Measurements from ENCODE around the gene EFL1. TPM values are rescaled to one million over a fixed set of nuclear protein-coding genes. Genes with fewer than 3 reads are reported as not detected.

EFL1 gene
- total and polyA plus RNA-seq, 7 donors = 9.2 to 19.7 (median 13.1) TPM

DNA sequence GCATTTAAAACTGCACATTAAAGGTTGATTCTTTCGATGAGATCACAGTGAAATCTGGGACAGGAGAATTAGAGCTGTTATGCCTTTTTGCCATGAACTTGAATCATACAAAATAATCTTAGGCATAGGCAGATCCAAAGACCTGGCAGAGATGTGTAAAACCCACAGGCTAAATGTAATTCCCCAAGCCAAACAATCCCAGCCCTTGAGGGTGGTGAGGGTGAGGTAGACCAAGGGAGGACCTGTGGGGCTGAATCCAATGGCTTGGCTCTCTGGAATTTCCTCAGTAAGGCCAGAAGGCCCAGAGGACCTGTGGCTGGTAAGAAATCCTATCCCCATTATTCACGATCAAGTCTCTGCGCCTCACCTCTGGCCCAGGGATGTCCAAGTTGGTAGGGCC lies 136.2 kb downstream of the EFL1 start:
- intact Hi-C loops (cut with DNase I) = loop anchor here in 1 of 2 donors (10.0 kb wide), 1 partner anchor 638 kb away; no protein-coding TSS in a partner anchor
- no peaks in the 10 kb centered on the region for H3K27me3 ChIP-seq (ENCODE audit: insufficient read depth in 3 of 3, low read length in 2 of 3)
- H3K4me1 ChIP-seq = peaks cover 3% of the 10 kb centered on the region
- DNase-seq (no peak), ATAC-seq (no peak)
- H3K9me3 ChIP-seq = no peaks in the 10 kb centered on the region
- 92 to 95% (median 93%) methylated on average over 3 of the region's 3 CpGs for WGBS, 3 donors
- no peak overlapping the region for H3K27ac ChIP-seq
- TF ChIP-seq, protein P1, sequence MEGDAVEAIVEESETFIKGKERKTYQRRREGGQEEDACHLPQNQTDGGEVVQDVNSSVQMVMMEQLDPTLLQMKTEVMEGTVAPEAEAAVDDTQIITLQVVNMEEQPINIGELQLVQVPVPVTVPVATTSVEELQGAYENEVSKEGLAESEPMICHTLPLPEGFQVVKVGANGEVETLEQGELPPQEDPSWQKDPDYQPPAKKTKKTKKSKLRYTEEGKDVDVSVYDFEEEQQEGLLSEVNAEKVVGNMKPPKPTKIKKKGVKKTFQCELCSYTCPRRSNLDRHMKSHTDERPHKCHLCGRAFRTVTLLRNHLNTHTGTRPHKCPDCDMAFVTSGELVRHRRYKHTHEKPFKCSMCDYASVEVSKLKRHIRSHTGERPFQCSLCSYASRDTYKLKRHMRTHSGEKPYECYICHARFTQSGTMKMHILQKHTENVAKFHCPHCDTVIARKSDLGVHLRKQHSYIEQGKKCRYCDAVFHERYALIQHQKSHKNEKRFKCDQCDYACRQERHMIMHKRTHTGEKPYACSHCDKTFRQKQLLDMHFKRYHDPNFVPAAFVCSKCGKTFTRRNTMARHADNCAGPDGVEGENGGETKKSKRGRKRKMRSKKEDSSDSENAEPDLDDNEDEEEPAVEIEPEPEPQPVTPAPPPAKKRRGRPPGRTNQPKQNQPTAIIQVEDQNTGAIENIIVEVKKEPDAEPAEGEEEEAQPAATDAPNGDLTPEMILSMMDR (IDR thresholded peaks at IDR 0.05) = no peak
- peaks cover 3 to 18% of the 10 kb centered on the region in 2 donors for H3K36me3 ChIP-seq (ENCODE audit: insufficient read depth in 1 of 2, low read depth in 1 of 2)
- H3K4me3 ChIP-seq = no peak overlapping the region

- Histone ChIP-seq H3K4me3 (no peak overlapping the region), H3K36me3 (ENCODE audit: insufficient read depth in 1 of 2, low read depth in 1 of 2) (peaks cover 0 to under 1% of the 10 kb centered on the region in 2 donors), H3K27ac (no peak overlapping the region), H3K9me3 (no peaks in the 10 kb centered on the region), H3K27me3 (ENCODE audit: insufficient read depth in 3 of 3, low read length in 2 of 3) (no peaks in the 10 kb centered on the region), H3K4me1 (peaks cover 3% of the 10 kb centered on the region)
- no peak for DNase-seq
- WGBS, 3 donors = 87 to 92% (median 89%) methylated on average over 9 of the region's 9 CpGs
- TF ChIP-seq, protein P1 (IDR thresholded peaks at IDR 0.05) = no peak
- intact Hi-C loops (cut with DNase I) = loop anchor here in 1 of 2 donors (10.0 kb wide), 1 partner anchor 640 kb away; no protein-coding TSS in a partner anchor
- ATAC-seq = peak in 1 of 4 donors; percentile 32
These were observed 137.9 kb downstream of the EFL1 start for GRCh38 chr15:82124331-82125263.

DNA sequence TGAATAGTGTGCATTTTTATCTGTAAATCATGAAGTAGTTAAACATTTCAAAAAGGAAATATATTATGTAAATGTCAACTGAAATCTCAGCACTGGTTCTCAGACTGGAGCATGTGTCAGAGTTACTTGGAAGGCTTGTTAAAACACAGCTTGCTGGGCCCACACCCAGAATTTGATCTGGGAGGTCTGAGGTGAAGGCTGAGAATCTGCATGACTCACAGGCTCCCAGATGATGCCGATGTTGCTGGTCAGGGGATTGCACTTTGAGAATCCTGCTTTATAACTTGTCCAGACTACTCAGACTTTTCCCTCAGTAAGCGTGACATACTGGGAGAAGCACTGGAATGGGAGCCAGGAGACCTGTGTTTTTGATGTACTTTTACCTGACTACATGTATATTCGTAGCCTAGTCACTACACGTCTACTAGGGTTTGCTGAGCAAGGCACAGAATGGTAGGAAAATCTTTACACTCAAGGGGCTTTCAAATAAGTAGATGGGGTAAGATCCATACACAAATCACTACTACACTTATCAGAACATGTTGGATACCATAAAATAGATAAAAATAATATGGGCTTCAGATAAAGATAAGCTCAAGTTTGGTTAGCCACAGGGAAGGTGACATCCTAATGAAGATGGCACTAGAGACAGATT lies 139.7 kb downstream of the EFL1 start:
- no peak overlapping the region for H3K4me3 ChIP-seq
- TF ChIP-seq, protein P1 (IDR thresholded peaks at IDR 0.05) = no peak
- DNase-seq = peak; percentile 46 to 56
- peak overlapping the region; percentile 65 for H3K27ac ChIP-seq
- no peaks in the 10 kb centered on the region for H3K27me3 ChIP-seq (ENCODE audit: insufficient read depth in 3 of 3, low read length in 2 of 3)
- WGBS, 3 donors = 67 to 83% (median 71%) methylated on average over 4 of the region's 4 CpGs
- intact Hi-C loops (cut with DNase I) = loop anchor here in 1 of 2 donors (10.0 kb wide), 1 partner anchor 642 kb away; no protein-coding TSS in a partner anchor
- peaks cover 3% of the 10 kb centered on the region for H3K4me1 ChIP-seq
- peak; percentile 84 to 92 (median 92) for ATAC-seq
- H3K36me3 ChIP-seq (ENCODE audit: insufficient read depth in 1 of 2, low read depth in 1 of 2) = no peaks in the 10 kb centered on the region
- no peaks in the 10 kb centered on the region for H3K9me3 ChIP-seq

GRCh38 chr15:82118040-82118439 lies 144.5 kb downstream of the EFL1 start:
- Histone ChIP-seq H3K27me3 (ENCODE audit: insufficient read depth in 3 of 3, low read length in 2 of 3) (no peaks in the 10 kb centered on the region), H3K4me1 (peaks cover 3% of the 10 kb centered on the region), H3K27ac (no peak overlapping the region), H3K9me3 (no peaks in the 10 kb centered on the region), H3K36me3 (ENCODE audit: insufficient read depth in 1 of 2, low read depth in 1 of 2) (no peaks in the 10 kb centered on the region), H3K4me3 (no peak overlapping the region)
- ATAC-seq (no peak), DNase-seq (no peak)
- TF ChIP-seq, protein P1 (IDR thresholded peaks at IDR 0.05) = no peak
- intact Hi-C loops (cut with DNase I) = no loop called here
- WGBS, 3 donors = 74 to 79% (median 78%) methylated on average over 3 of the region's 3 CpGs
